SK-N-MC (cell line): ENCODE results near the gene RUNX1.
"Not testable (repeated sequence)": the region's sequence is repeated elsewhere in the genome, so short reads cannot be mapped to it uniquely, and the experiment has no call there.

Experiments used
- DNase-seq: peaks from one replicate; pipeline ENCODE4 v3.0.0-alpha.2; 2011; ENCODE audit warnings: low read depth, low spot score
- H3K27ac ChIP-seq: fragments of 200-600 bp; sonication (generic); 2 replicates; pipeline ENCODE4 v1.5.1; 2016; ENCODE audit warnings: mixed run types
- H3K36me3 ChIP-seq: fragments of 200-600 bp; sonication (generic); 2 replicates; pipeline ENCODE4 v1.6.1; 2017; ENCODE audit warnings: antibody characterized with exemption, low read length, mixed read lengths; ENCODE audit not compliant: insufficient read depth
- H3K4me3 ChIP-seq: fragments of 200-600 bp; sonication (generic); 2 replicates; pipeline ENCODE4 v1.5.1; 2016
- H3K9ac ChIP-seq: fragments of 200-600 bp; sonication (generic); 2 replicates; pipeline ENCODE4 v1.8.0; 2017; ENCODE audit warnings: mixed run types, mixed read lengths; ENCODE audit not compliant: insufficient read length
- H3K9me3 ChIP-seq: fragments of 200-600 bp; sonication (generic); 2 replicates; pipeline ENCODE4 v1.6.1; 2017; ENCODE audit warnings: low read depth, mild to moderate bottlenecking, antibody characterized with exemption, low read length, moderate library complexity, mixed read lengths
- EZH2 ChIP-seq: fragments of 200-600 bp; sonication (generic); IDR thresholded peaks from one replicate; pipeline ENCODE4 v1.6.1; 2017; ENCODE audit warnings: antibody characterized with exemption
- FOXP2 ChIP-seq: optimal IDR thresholded peaks from 2 replicates; pipeline ENCODE3; 2011; ENCODE audit warnings: mild to moderate bottlenecking, moderate library complexity; ENCODE audit not compliant: insufficient read depth; ENCODE audit errors: extremely low read length, control extremely low read depth
- POLR2AphosphoS5 ChIP-seq: IDR thresholded peaks from 2 replicates; pipeline ENCODE4 v1.6.1; 2012; ENCODE audit warnings: mild to moderate bottlenecking, low read depth, low read length, borderline replicate concordance

The RUNX1 gene

DNA sequence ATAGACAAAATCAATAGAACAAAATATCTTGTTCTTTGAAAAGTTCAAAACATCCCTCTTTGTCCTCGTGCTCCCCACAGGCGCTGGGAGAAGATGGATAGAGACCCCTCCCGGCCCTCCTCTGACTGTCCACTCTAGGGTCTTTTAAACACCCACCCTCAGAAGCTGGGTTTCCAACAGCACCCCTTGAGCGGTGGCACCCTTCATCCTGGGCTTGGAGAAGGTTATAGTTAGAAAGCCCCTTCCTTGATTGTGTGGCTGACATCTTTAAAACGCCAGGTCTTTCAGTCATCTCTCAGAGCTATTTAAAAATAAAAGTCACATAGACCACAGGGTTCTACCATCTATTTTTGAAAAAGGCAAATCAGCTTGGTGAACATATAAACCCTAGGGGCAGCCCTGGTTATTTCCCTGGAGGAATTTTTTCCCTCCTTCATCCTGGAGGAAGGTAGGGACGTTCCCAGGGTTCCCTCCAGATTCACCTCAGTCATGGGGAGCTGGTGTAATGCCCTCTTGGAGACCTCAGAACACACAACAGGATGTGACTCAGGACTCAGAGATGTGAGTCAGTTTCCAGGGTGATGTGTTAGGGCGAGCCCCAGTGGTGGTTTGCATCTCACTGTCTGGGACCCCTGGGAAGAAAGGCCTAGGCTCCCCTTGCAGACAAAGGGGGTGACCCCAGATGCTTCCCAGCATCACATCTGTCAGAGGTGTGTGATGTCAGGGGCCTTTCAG, 241.8 kb downstream of the RUNX1 start:
- no peak overlapping the region for H3K27ac ChIP-seq

DNA sequence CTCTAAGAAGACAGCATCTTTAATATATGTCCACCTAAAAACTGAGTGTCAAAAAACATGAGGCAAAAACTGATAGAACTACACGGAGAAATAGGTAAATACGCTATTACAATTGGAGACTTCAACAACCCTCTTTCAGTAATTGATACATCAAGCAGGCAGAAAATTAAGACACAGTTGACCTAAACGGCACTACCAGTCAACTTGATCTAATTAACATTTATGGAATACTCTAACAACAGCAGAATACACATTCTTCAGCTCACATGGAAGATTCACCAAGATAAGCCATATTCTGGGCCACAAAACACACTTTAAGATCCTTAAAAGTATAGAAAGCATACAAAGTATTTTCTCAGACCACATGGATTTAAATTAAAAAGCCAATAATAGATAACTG, 242.7 kb downstream of the RUNX1 start:
- H3K9ac ChIP-seq, result no peak overlapping the region
- TF ChIP-seq EZH2 (no peak), POLR2AphosphoS5 (no peak), FOXP2 (no peak)
- no peaks in the 10 kb centered on the region for H3K36me3 ChIP-seq
- no peak overlapping the region for H3K27ac ChIP-seq
- DNase-seq, result no peak
- no peak overlapping the region for H3K4me3 ChIP-seq
- no peaks in the 10 kb centered on the region for H3K9me3 ChIP-seq

More for the DNA sequence above, 241.8 kb downstream of the RUNX1 start:
- Histone ChIP-seq H3K4me3 (no peak overlapping the region), H3K36me3 (no peaks in the 10 kb centered on the region), H3K9me3 (no peaks in the 10 kb centered on the region), H3K9ac (no peak overlapping the region)
- no peak for TF ChIP-seq EZH2
- TF ChIP-seq POLR2AphosphoS5, result no peak
- TF ChIP-seq FOXP2, result no peak
- no peak for DNase-seq

DNA sequence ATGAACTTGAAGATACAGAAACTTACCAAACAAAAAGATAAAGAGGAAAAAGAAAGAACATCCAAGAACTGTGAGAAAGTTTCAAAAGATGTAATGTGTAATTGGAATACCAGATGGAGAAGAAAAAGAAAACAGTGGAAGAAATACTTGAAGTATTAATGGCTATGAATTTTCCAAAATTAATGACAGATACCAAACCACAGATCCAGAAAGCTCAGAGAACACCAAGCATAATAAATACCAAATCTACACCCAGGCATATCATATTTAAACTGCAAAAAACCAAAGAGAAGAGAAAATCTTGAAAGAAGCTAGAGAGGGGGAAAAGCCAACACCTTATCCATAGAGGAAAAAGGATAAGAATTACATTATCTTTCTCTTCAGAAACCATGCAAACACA, 243.9 kb downstream of the RUNX1 start:
- no peak overlapping the region for H3K4me3 ChIP-seq
- no peak overlapping the region for H3K9ac ChIP-seq
- DNase-seq, result no peak
- TF ChIP-seq POLR2AphosphoS5, result no peak
- TF ChIP-seq EZH2, result no peak
- no peak for TF ChIP-seq FOXP2
- no peaks in the 10 kb centered on the region for H3K36me3 ChIP-seq
- no peaks in the 10 kb centered on the region for H3K9me3 ChIP-seq
- no peak overlapping the region for H3K27ac ChIP-seq

DNA sequence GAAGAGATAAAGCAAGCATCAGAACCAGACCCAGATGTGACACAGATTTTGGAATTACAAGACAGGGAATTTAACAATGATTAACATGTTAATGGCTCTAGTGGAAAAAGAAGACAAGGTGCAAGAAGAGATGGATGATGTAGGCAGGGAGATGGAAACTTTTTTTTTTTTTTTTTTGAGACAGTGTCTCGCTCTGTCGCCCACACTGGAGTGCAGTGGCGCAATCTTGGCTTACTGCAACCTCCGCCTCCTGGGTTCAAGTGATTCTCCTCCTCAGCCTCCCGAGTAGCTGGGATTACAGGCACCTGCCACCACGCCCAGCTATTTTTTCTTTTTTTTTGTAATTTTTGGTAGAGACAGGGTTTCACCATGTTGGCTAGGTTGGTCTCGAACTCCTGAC, 244.5 kb downstream of the RUNX1 start:
- not testable (repeated sequence) for H3K27ac ChIP-seq, H3K9me3 ChIP-seq, H3K36me3 ChIP-seq, DNase-seq, H3K4me3 ChIP-seq, H3K9ac ChIP-seq

DNA sequence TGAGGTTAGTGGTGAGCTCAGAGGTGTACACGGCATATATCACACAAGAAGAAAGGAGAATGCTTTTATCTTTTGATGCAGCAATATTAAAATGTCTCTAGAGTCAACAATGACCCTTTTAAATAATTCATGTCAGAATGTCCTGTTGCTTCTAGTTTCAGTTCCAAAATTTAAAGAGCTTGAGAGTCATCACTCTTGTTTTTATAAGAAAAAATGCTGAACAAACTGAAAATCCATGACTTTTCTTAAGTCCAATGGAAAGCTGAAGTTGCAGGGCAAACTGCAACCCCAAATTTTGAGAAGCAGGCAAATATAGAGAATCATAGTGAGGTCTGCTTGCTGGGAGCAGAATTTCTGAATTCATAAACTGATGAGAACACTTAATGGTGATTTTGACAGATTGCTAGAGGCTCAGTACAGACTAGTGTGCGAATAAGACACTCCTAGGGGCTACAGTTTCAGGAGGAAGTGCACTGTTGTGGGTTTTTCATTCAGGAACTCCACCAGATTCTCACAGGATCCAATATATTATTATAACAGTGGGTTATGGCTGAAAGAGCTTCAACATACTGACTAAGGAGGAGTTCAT, 245.2 kb downstream of the RUNX1 start:
- no peak for DNase-seq
- TF ChIP-seq FOXP2, result no peak
- TF ChIP-seq EZH2, result no peak
- no peak for TF ChIP-seq POLR2AphosphoS5
- Histone ChIP-seq H3K9ac (no peak overlapping the region), H3K27ac (no peak overlapping the region), H3K36me3 (no peaks in the 10 kb centered on the region), H3K9me3 (no peaks in the 10 kb centered on the region), H3K4me3 (no peak overlapping the region)

DNA sequence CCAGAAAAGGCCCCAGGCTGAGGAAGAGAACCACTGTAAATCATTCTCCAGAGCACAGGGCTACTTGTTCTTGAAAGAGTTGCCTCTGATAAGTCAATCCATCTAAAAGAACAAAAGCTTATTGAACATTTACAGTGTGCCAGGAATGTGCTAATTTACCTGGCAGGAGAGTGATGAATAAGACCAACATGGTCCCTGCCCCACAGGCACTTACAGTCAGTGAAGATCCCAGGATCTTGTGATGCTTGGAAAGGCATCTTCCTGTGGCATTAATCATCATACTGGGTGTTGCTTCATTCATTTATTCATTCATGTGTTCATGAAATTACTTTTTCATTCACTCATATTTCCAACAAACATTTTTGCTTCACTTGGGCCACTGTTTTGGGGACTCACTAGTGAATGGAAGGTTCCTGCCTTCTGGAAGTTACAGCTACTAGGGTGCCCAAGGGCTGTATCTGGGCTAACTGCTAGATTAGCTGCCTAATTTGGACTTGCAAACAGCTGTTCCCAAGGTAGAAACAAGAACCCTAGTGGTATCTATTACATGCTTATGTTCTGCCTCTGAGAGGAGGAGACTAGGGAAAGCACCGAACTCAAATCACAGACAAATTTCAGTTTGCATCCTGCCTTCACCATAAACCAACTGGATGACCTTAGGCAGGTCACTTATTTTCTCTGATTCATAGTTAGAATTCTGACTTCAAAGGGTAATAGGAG, 246.8 kb downstream of the RUNX1 start:
- H3K4me3 ChIP-seq, result no peak overlapping the region
- H3K9me3 ChIP-seq, result no peaks in the 10 kb centered on the region
- H3K36me3 ChIP-seq, result no peaks in the 10 kb centered on the region
- DNase-seq, result no peak
- no peak for TF ChIP-seq EZH2
- no peak for TF ChIP-seq FOXP2
- TF ChIP-seq POLR2AphosphoS5, result no peak
- H3K9ac ChIP-seq, result no peak overlapping the region
- H3K27ac ChIP-seq, result no peak overlapping the region

DNA sequence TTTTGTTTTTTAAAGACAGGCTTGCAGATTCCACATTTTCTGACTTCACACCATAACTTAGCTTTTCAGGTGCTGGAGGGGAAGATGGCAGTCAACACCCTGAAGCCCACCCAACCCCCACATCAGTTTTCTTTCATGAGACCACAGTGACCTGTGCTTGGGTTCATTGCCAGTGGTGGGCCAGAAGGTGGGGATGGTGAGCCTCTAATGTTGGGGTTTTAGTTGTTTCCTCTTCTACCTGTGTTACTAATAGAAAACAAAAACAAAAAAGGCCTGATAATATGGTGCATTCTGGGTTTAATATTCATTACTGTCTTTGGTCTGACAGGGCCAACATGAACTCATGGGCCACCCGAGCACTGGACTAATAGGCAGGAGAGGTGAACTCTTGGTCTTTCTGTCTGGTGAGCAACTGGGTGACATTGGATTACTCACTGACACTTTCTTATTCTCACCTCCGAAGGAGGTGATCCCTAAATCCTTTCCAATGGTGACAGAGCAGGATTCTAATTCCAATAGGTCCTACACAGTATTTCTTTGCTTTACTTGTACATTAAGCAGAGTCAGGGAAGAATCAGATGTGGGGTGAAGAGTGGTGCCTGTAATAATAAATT, 247.5 kb downstream of the RUNX1 start:
- no peak for TF ChIP-seq FOXP2
- no peak for TF ChIP-seq POLR2AphosphoS5
- no peak for TF ChIP-seq EZH2
- no peaks in the 10 kb centered on the region for H3K36me3 ChIP-seq
- DNase-seq, result no peak
- H3K4me3 ChIP-seq, result no peak overlapping the region
- H3K9me3 ChIP-seq, result no peaks in the 10 kb centered on the region
- no peak overlapping the region for H3K27ac ChIP-seq
- H3K9ac ChIP-seq, result no peak overlapping the region

DNA sequence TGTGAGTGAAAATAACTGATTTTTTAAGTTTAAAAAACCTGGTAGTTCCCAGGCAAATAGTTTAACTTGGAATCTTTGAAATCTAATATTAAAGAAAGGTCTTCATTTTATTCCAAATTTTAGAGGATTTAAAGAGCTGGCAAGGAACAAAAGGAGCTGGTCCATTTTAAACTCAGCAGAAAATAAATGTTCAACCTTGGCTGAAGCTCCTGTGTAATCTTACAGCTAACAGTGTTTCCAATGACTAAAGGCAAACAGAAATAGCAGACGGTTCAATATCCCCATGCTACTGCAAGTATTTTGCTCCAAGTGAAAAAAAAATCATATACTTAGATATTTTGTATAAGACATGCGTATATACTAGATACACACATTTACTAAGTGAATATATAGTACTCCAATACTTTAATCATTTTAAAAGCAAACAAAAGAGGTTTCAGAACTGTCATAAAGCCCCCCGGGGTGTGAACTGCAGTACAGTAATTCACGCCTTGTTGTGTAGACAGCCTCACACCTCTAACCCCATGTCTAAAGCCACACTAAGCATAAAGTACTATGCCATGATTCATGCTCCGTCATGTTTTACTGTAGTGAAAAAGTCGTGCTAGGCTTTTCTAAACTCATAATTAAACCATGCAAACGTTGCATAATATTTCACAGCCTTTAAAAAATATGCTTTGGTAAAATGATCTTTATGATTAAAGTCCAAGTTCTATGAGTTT, 248.1 kb downstream of the RUNX1 start:
- H3K9me3 ChIP-seq, result no peaks in the 10 kb centered on the region
- TF ChIP-seq POLR2AphosphoS5 (no peak), FOXP2 (no peak), EZH2 (no peak)
- no peaks in the 10 kb centered on the region for H3K36me3 ChIP-seq
- H3K9ac ChIP-seq, result no peak overlapping the region
- DNase-seq, result no peak
- no peak overlapping the region for H3K27ac ChIP-seq
- H3K4me3 ChIP-seq, result no peak overlapping the region
